Measurements from ENCODE around the gene AQP1.

Gene AQP1

GRCh38 chr7:30884881-30885280 lies 26.8 kb upstream of the AQP1 start:
- TF ChIP-seq CTCF (IDR thresholded peaks at IDR 0.05; ENCODE audit: insufficient read depth, low read length, poor library complexity, severe bottlenecking) = no peak
- H3K27me3 ChIP-seq (replicated peaks; ENCODE audit: control insufficient read depth, insufficient read depth, low read length) = no peaks in the 10 kb centered on the region
- no peak for DNase-seq (ENCODE audit: extremely low read depth, insufficient read length)
- no peaks in the 10 kb centered on the region for H3K36me3 ChIP-seq (ENCODE audit: control insufficient read depth, insufficient read depth, low read length)
- no peak overlapping the region for H3K4me3 ChIP-seq (replicated peaks; ENCODE audit: low read depth, low read length)

GRCh38 chr7:30886608-30887011 lies 25.0 kb upstream of the AQP1 start:
- no peak for TF ChIP-seq CTCF (IDR thresholded peaks at IDR 0.05; ENCODE audit: insufficient read depth, low read length, poor library complexity, severe bottlenecking)
- DNase-seq (ENCODE audit: extremely low read depth, insufficient read length) = no peak
- Histone ChIP-seq H3K4me3 (replicated peaks; ENCODE audit: low read depth, low read length) (no peak overlapping the region), H3K27me3 (replicated peaks; ENCODE audit: control insufficient read depth, insufficient read depth, low read length) (no peaks in the 10 kb centered on the region; the same call in 1 of the 2 replicates), H3K36me3 (ENCODE audit: control insufficient read depth, insufficient read depth, low read length) (no peaks in the 10 kb centered on the region)

GRCh38 chr7:30887464-30887872 lies 24.2 kb upstream of the AQP1 start:
- Histone ChIP-seq H3K36me3 (ENCODE audit: control insufficient read depth, insufficient read depth, low read length) (no peaks in the 10 kb centered on the region), H3K27me3 (replicated peaks; ENCODE audit: control insufficient read depth, insufficient read depth, low read length) (no peaks in the 10 kb centered on the region; the same call in 1 of the 2 replicates), H3K4me3 (replicated peaks; ENCODE audit: low read depth, low read length) (no peak overlapping the region)
- no peak for TF ChIP-seq CTCF (IDR thresholded peaks at IDR 0.05; ENCODE audit: insufficient read depth, low read length, poor library complexity, severe bottlenecking)
- DNase-seq (ENCODE audit: extremely low read depth, insufficient read length) = no peak

- no peak for DNase-seq (ENCODE audit: extremely low read depth, insufficient read length)
- no peaks in the 10 kb centered on the region for H3K36me3 ChIP-seq (ENCODE audit: control insufficient read depth, insufficient read depth, low read length)
- H3K27me3 ChIP-seq (replicated peaks; ENCODE audit: control insufficient read depth, insufficient read depth, low read length) = peaks cover 1% of the 10 kb centered on the region
- no peak for TF ChIP-seq CTCF (IDR thresholded peaks at IDR 0.05; ENCODE audit: insufficient read depth, low read length, poor library complexity, severe bottlenecking)
- no peak overlapping the region for H3K4me3 ChIP-seq (replicated peaks; ENCODE audit: low read depth, low read length)
Observed at GRCh38 chr7:30888747-30889146, 22.9 kb upstream of the AQP1 start.

GRCh38 chr7:30890226-30890625 lies 21.4 kb upstream of the AQP1 start:
- TF ChIP-seq CTCF (IDR thresholded peaks at IDR 0.05; ENCODE audit: insufficient read depth, low read length, poor library complexity, severe bottlenecking) = no peak
- H3K36me3 ChIP-seq (ENCODE audit: control insufficient read depth, insufficient read depth, low read length) = no peaks in the 10 kb centered on the region
- H3K27me3 ChIP-seq (replicated peaks; ENCODE audit: control insufficient read depth, insufficient read depth, low read length) = peaks cover 1% of the 10 kb centered on the region
- no peak overlapping the region for H3K4me3 ChIP-seq (replicated peaks; ENCODE audit: low read depth, low read length)
- no peak for DNase-seq (ENCODE audit: extremely low read depth, insufficient read length)

GRCh38 chr7:30893357-30893756 lies 18.3 kb upstream of the AQP1 start:
- DNase-seq (ENCODE audit: extremely low read depth, insufficient read length) = no peak
- H3K4me3 ChIP-seq (replicated peaks; ENCODE audit: low read depth, low read length) = no peak overlapping the region
- no peaks in the 10 kb centered on the region for H3K36me3 ChIP-seq (ENCODE audit: control insufficient read depth, insufficient read depth, low read length)
- peaks cover 1% of the 10 kb centered on the region for H3K27me3 ChIP-seq (replicated peaks; ENCODE audit: control insufficient read depth, insufficient read depth, low read length)
- no peak for TF ChIP-seq CTCF (IDR thresholded peaks at IDR 0.05; ENCODE audit: insufficient read depth, low read length, poor library complexity, severe bottlenecking)

Measured in GM06990 (cell line).